HCT116 (cell line): ENCODE measurements around the gene DGCR8. TPM values are rescaled to one million over a fixed set of nuclear protein-coding genes. Genes with fewer than 3 reads are reported as not detected.

Source experiments
- ATAC-seq: fragments of 200-7000 bp; cut with Tn5 transposase; 2 replicates; pipeline ENCODE4 v1.9.1; 2020; ENCODE audit warnings: mild to moderate bottlenecking, moderate library complexity
- BruUV-seq: library from RNA; stranded (reverse); fragments of 400-500 nt; replicated peaks from 2 replicates; lab custom pipeline; 2021; lab: Mats Ljungman, UMichigan
- CTCF ChIA-PET: fragments of 300-600 bp; sonication (Branson Sonifier 250); formaldehyde crosslinking; loops from one replicate; lab custom pipeline; 2021; ENCODE audit warnings: antibody characterized with exemption; lab: Charles Lee
- POLR2A ChIA-PET: fragments of 300-600, 350-600 bp; sonication (Branson Sonifier 250); formaldehyde crosslinking; loops from one replicate; lab custom pipeline; 2021; ENCODE audit warnings: antibody characterized with exemption; lab: Charles Lee
- RAD21 ChIA-PET, 2 experiments: fragments of 300-600 bp; sonication (Branson Sonifier 250); formaldehyde crosslinking; loops; one replicate each; lab custom pipeline; 2023; ENCODE audit warnings: low total read pairs in 2 of 2; ENCODE audit not compliant: uncharacterized antibody in 2 of 2, unreplicated experiment in 2 of 2, low non-redundant PET in 1 of 2; lab: Charles Lee
- DNase-seq: peaks from one replicate; pipeline ENCODE4 v3.0.0-alpha.2; 2010; ENCODE audit warnings: low read depth, low spot score
- H2AFZ ChIP-seq: fragments of 200-600 bp; shearing (Covaris generic), sonication (generic); 2 replicates; pipeline ENCODE4 v1.6.1; 2017; ENCODE audit warnings: low read depth, mixed run types, mixed read lengths, antibody characterized with exemption, low read length; ENCODE audit not compliant: poor library complexity, severe bottlenecking
- H3K27ac ChIP-seq: 2 replicates; pipeline ENCODE4 v1.5.1; 2012; ENCODE audit warnings: low read depth, low read length
- H3K27me3 ChIP-seq: fragments of 200-600 bp; sonication (generic); 2 replicates; pipeline ENCODE4 v1.6.1; 2016; ENCODE audit warnings: mixed run types, low read length, mixed read lengths; ENCODE audit not compliant: insufficient read depth
- H3K36me3 ChIP-seq, 2 experiments: fragments of 200-500 bp in 1 of 2; fragments of 200-600 bp in 1 of 2; sonication (Bioruptor generic) in 1 of 2; sonication (generic) in 1 of 2; 2 replicates each; pipeline versions ENCODE4 v1.5.1 to v1.6.1; 2014 to 2016; ENCODE audit warnings: low read length in 2 of 2, inconsistent platforms in 1 of 2, mixed read lengths in 1 of 2, mixed run types in 1 of 2; ENCODE audit not compliant: insufficient read depth in 2 of 2, control insufficient read depth in 1 of 2
- H3K4me1 ChIP-seq, 2 experiments: fragments of 200-600 bp in 1 of 2; sonication (generic) in 1 of 2; 2 replicates each; pipeline versions ENCODE4 v1.5.1 to v1.6.1; 2012 to 2017; ENCODE audit warnings: low read length in 2 of 2, inconsistent platforms in 1 of 2, mild to moderate bottlenecking in 1 of 2, mixed read lengths in 1 of 2, mixed run types in 1 of 2, moderate library complexity in 1 of 2; ENCODE audit not compliant: insufficient read depth in 2 of 2, control insufficient read depth in 1 of 2
- H3K4me2 ChIP-seq: fragments of 200-600 bp; sonication (generic); 2 replicates; pipeline ENCODE4 v1.6.1; 2017; ENCODE audit warnings: mixed run types, low read length, mixed read lengths
- H3K4me3 ChIP-seq, 2 experiments: fragments of 200-600 bp in 1 of 2; sonication (generic) in 1 of 2; replicated peaks in 1 of 2; 2 replicates each; pipeline ENCODE4 v1.5.1; 2011 to 2016; ENCODE audit warnings: low read length in 2 of 2, control low read depth in 1 of 2, low read depth in 1 of 2, mild to moderate bottlenecking in 1 of 2, mixed read lengths in 1 of 2, mixed run types in 1 of 2
- H3K79me2 ChIP-seq: fragments of 200-600 bp; sonication (generic); 2 replicates; pipeline ENCODE4 v1.6.1; 2017; ENCODE audit warnings: mild to moderate bottlenecking, mixed run types, low read length, moderate library complexity, mixed read lengths; ENCODE audit not compliant: insufficient read depth
- H3K9ac ChIP-seq: fragments of 200-600 bp; sonication (generic); 2 replicates; pipeline ENCODE4 v1.6.1; 2016; ENCODE audit warnings: low read length, mixed read lengths
- H3K9me2 ChIP-seq: fragments of 200-600 bp; sonication (generic), shearing (Covaris generic); 2 replicates; pipeline ENCODE4 v1.6.1; 2017; ENCODE audit warnings: mixed run types, mild to moderate bottlenecking, moderate library complexity; ENCODE audit not compliant: insufficient read depth
- H3K9me3 ChIP-seq, 2 experiments: fragments of 200-500 bp in 1 of 2; fragments of 200-600 bp in 1 of 2; sonication (Bioruptor generic) in 1 of 2; sonication (generic) in 1 of 2; 2 replicates each; pipeline ENCODE4 v1.6.1; 2014 to 2017; ENCODE audit warnings: low read length in 2 of 2, mixed read lengths in 2 of 2, inconsistent platforms in 1 of 2, low read depth in 1 of 2, mild to moderate bottlenecking in 1 of 2, mixed run types in 1 of 2, moderate library complexity in 1 of 2; ENCODE audit not compliant: control insufficient read depth in 1 of 2, insufficient read depth in 1 of 2
- H4K20me1 ChIP-seq: fragments of 200-600 bp; sonication (generic), shearing (Covaris generic); 2 replicates; pipeline ENCODE4 v1.6.1; 2017; ENCODE audit warnings: mixed run types, mild to moderate bottlenecking, moderate library complexity; ENCODE audit not compliant: insufficient read depth
- ATF3 ChIP-seq: IDR thresholded peaks from 2 replicates; pipeline ENCODE4 v1.6.1; 2012
- CEBPB ChIP-seq: IDR thresholded peaks from 2 replicates; pipeline ENCODE4 v1.6.1; 2012; ENCODE audit warnings: low read depth
- CTCF ChIP-seq, 3 experiments: fragments of 200-600 bp in 1 of 3; sonication (generic) in 1 of 3; IDR thresholded peaks in 2 of 3; conservative IDR thresholded peaks in 1 of 3; 2 replicates each; pipeline ENCODE4 v1.5.1; 2012 to 2017; ENCODE audit warnings: low read depth in 2 of 3, low read length in 2 of 3, antibody characterized with exemption in 1 of 3, borderline replicate concordance in 1 of 3, control low read depth in 1 of 3, mild to moderate bottlenecking in 1 of 3, mixed read lengths in 1 of 3, mixed run types in 1 of 3, moderate library complexity in 1 of 3; ENCODE audit not compliant: insufficient read depth in 1 of 3
- EGR1 ChIP-seq: IDR thresholded peaks from 2 replicates; pipeline ENCODE4 v1.6.1; 2012; ENCODE audit warnings: low read depth
- EZH2phosphoT487 ChIP-seq: fragments of 200-600 bp; IDR thresholded peaks from 2 replicates; pipeline ENCODE4 v1.6.1; 2018; ENCODE audit warnings: antibody characterized with exemption, borderline replicate concordance
- FOSL1 ChIP-seq: IDR thresholded peaks from 2 replicates; pipeline ENCODE4 v1.6.1; 2012; ENCODE audit warnings: low read depth
- JUND ChIP-seq: IDR thresholded peaks from 2 replicates; pipeline ENCODE4 v1.6.1; 2012
- POLR2AphosphoS5 ChIP-seq: IDR thresholded peaks from 2 replicates; pipeline ENCODE4 v1.6.1; 2011; ENCODE audit warnings: mild to moderate bottlenecking, low read depth, low read length, moderate library complexity
- RAD21 ChIP-seq: IDR thresholded peaks from 2 replicates; pipeline ENCODE4 v1.6.1; 2012; ENCODE audit warnings: low read depth, mild to moderate bottlenecking
- SIN3A ChIP-seq: IDR thresholded peaks from 2 replicates; pipeline ENCODE4 v1.6.1; 2012; ENCODE audit warnings: low read depth
- SP1 ChIP-seq: IDR thresholded peaks from 2 replicates; pipeline ENCODE4 v1.6.1; 2012; ENCODE audit warnings: low read depth
- SRF ChIP-seq: IDR thresholded peaks from 2 replicates; pipeline ENCODE4 v1.6.1; 2012; ENCODE audit warnings: low read depth
- TCF7L2 ChIP-seq: IDR thresholded peaks from 2 replicates; pipeline ENCODE4 v1.7.0; 2011; ENCODE audit warnings: borderline replicate concordance, inconsistent platforms; ENCODE audit not compliant: insufficient read depth, insufficient read length; ENCODE audit errors: extremely low read depth
- YY1 ChIP-seq: IDR thresholded peaks from 2 replicates; pipeline ENCODE4 v1.6.1; 2011; ENCODE audit warnings: low read length, low read depth, moderate library complexity, mild to moderate bottlenecking; ENCODE audit not compliant: insufficient replicate concordance; ENCODE audit errors: extremely low read depth
- ZBTB33 ChIP-seq: IDR thresholded peaks from 2 replicates; pipeline ENCODE4 v1.6.1; 2011; ENCODE audit warnings: mild to moderate bottlenecking, low read length, moderate library complexity; ENCODE audit not compliant: insufficient replicate concordance; ENCODE audit errors: extremely low read depth
- ZFX ChIP-seq: fragments of 450-650 bp; IDR thresholded peaks from 2 replicates; pipeline ENCODE4 v1.6.1; 2017
- ZNF274 ChIP-seq: fragments of 200-500 bp; sonication (Bioruptor generic); IDR thresholded peaks from 2 replicates; pipeline ENCODE4 v1.6.1; 2014; ENCODE audit warnings: mild to moderate bottlenecking, low read depth, low read length, inconsistent platforms
- intact Hi-C: fragments of 100-400 bp; cut with micrococcal nuclease; formaldehyde crosslinking; loops from 2 replicates; pipeline ENCODE4 v1.10.0; 2022
- total RNA-seq: library from RNA; stranded (reverse); gene quantifications from one replicate; pipeline ENCODE4 v1.2.1, GENCODE V29; 2021; ENCODE audit not compliant: unreplicated experiment

The DGCR8 gene
- total RNA-seq, 1 experiment from 2014 or later = 43.8 TPM

GRCh38 chr22:20133930-20134549 is 54.0 kb downstream of the DGCR8 start:
- DNase-seq (no peak), ATAC-seq (no peak)
- Histone ChIP-seq H3K9me2 (no peaks in the 10 kb centered on the region), H3K4me3 (no peak overlapping the region), H3K9me3 (no peaks in the 10 kb centered on the region), H3K27ac (peak overlapping the region; percentile 30; the same call in 1 of the 2 replicates), H3K9ac (no peak overlapping the region), H3K27me3 (no peaks in the 10 kb centered on the region), H4K20me1 (no peaks in the 10 kb centered on the region), H2AFZ (no peak overlapping the region), H3K79me2 (peaks cover 70% of the 10 kb centered on the region), H3K4me2 (peak overlapping the region; percentile 96), H3K4me1 (peaks cover 20 to 44% of the 10 kb centered on the region in 2 experiments; a peak in 3 of 4 replicates), H3K36me3 (peaks cover 0 to 6% of the 10 kb centered on the region in 2 experiments; a peak in 1 of 4 replicates)
- intact Hi-C loops = no loop called here
- TF ChIP-seq ZNF274 = no peak
- TF ChIP-seq ATF3 = no peak
- no peak for TF ChIP-seq POLR2AphosphoS5
- TF ChIP-seq JUND = no peak
- no peak for TF ChIP-seq SIN3A
- no peak for TF ChIP-seq EZH2phosphoT487
- TF ChIP-seq RAD21 = no peak
- no peak for TF ChIP-seq CTCF (IDR thresholded peaks at IDR 0.05 in 2 of 3, conservative IDR thresholded peaks at IDR 0.05 in 1 of 3; ENCODE audit: borderline replicate concordance in 1 of 3, insufficient read depth in 1 of 3, low read depth in 2 of 3, low read length in 2 of 3)
- TF ChIP-seq EGR1 = no peak
- TF ChIP-seq TCF7L2 = no peak
- TF ChIP-seq ZFX = no peak
- no peak for TF ChIP-seq YY1
- no peak for TF ChIP-seq ZBTB33
- TF ChIP-seq CEBPB = no peak
- TF ChIP-seq SP1 = no peak
- no peak for TF ChIP-seq FOSL1
- no peak for TF ChIP-seq SRF
- ChIA-PET RAD21 (no interaction called here), CTCF (no interaction called here), POLR2A (no interaction called here)
- TSS peak; percentile 23 for BruUV-seq
